HG03095 (cell line): ENCODE results near the gene GPR141.
"Not testable (repeated sequence)": the region's sequence is repeated elsewhere in the genome, so short reads cannot be mapped to it uniquely, and the experiment has no call there.

Experiments
- ATAC-seq: cut with Tn5 transposase; IDR thresholded peaks from one replicate; pipeline ENCODE4 v1.9.1; 2021; ENCODE audit warnings: moderate library complexity; ENCODE audit not compliant: unreplicated experiment

GPR141 gene

DNA sequence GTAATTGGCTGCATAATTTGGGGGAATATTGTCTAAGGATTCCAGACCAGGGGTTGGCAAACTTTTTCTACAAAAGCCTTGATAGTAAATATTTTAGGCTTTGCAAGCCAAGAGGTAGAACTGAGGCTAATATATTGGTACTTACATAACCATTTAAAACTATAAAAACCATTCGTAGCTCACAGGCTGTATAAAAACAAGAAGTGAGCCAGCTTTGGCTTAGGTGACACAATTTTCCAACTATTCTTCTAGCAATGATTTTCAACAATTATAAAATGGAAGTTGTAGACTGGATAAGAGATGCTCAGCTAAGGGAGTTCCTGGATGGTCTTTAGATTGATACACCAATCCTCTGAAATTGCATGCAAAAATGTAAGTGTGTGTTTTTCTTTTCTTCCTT, 1.4 kb downstream of the GPR141 start:
- ATAC-seq = no peak

DNA sequence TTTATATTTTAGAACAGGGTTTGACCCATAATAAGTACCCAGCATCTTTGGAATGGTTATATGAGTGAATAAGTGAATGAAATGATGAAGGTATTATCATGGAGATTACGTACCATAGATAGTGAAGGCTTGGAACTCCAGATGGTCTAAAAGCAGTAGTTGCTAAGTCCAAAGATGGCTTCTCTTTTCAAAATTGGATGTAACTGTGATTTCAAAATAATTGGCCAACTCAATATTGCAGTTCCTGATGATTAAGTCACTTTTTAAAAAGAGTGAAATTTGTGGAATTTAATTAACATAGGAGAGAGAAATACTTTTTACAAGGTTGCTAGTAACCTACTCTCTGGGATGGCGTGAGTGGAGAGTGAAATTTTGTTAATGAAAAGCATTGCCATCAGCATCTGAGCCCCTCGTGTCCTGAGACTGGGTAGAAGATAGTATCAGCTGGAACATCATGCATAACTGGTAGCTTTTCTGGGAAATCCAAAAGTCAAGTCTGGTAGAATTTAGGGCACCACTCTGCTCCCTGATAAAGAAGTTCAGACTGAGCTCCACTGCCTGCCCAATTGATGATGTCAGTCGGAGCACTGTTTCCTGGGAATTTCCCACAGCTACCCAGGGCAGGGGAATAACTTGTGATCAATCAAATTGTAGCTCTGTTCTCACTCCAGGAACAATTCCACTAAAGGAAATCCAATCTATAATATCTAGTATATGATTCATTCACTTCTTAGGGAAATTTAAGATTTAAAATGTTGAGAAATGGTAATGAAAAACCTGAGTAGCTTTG, 3.2 kb downstream of the GPR141 start:
- ATAC-seq = no peak

DNA sequence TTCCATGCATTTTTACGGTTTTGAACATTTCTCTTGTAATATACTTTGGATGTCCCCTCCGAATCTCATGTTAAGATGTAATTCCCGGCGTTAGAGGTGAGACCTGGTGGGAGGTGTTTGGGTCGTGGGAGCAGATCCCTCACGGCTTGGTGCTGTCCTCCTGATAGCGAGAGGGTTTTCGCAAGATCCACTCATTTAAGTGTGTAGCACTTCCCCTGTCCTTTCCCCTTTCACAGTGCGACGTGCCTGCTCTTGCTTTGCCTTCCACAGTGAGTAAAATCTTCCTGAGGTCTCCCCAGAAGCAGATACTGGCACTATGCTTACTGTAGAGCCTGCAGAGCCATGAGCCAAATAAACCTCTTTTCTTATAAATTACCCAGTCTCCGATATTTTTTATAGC, 6.6 kb downstream of the GPR141 start:
- no peak for ATAC-seq

DNA sequence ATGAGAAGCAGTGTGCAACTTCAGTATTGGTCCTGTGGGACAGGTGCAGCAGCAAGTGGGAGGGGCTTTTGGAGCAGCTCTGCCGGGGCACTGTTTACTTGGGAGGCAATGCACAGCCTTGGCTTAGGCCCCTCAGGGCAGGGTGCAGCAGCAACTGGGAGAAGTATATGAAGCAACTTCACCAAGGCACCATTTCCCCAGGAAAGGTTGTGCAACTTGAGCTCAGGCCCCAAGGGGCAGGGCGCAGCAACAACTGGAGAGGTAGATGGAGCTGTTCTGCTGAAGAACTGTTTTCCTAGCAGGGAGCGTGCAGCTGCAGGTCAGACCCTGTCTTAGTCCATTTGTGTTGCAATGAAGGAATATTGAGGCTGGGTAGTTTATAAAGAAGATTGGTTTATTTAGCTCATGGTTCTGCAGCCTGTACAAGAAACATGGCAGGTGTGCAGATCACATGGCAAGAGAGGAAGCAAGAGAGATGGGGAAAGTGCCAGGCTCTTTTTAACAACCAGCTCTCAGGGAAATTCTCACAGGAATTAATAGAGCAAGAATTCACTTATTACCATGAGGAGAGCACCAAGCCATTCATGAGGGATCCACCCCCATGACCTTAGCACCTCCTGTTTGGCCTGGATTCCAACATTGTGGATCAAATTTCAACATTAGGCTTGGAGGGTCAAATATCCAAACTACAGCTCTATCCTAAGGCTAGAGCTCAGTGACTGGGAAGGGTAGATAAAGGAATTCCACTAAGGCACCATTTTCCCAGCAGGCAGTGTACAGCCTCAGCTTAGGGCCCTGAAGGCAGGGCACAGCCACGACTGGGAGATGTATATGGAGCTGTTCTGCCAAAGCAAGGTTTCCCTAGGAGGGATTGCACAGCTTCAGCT, 10.9 kb downstream of the GPR141 start:
- ATAC-seq = no peak

DNA sequence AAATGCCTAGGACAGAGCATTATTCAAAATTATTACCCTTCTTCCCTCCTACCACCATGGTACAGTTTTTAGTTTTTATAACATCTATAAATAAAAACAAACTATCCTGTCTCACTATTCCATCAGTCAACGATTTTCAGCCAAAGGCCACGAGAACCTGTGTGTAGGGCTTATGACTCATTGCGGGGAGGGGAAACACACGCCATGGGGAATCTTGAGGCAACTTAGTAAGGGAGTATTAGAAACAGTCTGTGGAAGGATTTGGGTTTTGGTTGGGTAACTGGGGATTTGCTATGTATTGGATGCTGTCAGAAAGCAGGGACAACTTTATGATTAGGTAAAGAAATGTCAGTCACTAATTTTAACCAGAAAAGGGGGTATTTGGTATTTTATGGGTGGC, 14.7 kb downstream of the GPR141 start:
- ATAC-seq = no peak

DNA sequence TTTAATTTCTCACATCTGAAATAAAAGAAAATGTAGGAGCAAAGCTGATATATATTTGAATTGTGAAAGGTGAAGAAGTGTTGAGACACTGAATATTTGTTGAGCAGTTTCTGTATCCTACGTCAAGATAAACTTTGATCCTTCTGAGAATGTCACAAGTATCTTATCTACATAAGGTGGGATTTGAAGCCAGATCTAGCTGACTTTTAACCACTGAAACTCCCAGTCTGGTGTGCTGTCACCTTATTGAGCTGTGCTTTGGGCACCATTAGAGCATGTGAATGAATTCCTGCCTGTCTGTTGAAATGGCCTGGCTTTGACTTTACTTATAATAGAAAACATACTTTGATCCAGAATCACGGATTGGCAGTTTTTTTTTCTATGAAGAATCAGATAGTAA, 15.2 kb downstream of the GPR141 start:
- ATAC-seq = no peak

DNA sequence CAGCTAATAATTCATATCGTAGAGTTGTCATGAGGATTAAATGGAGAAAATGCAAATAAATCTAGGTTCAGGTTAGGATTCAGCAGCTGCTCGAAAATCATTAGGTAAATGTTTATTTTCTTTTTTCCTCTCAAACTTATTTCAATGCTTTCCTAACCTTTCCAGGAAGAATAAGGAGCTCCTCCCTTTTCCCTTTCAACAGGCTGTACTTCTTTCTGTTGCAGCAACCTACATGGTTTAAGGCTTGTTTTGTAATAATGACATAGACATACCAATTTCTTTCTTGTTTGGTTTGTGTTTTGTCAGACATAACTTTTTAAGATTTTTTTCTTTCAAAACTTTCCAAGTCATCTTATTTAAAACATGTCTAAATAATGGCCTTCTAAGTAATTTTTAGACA, 18.2 kb downstream of the GPR141 start:
- ATAC-seq = no peak

DNA sequence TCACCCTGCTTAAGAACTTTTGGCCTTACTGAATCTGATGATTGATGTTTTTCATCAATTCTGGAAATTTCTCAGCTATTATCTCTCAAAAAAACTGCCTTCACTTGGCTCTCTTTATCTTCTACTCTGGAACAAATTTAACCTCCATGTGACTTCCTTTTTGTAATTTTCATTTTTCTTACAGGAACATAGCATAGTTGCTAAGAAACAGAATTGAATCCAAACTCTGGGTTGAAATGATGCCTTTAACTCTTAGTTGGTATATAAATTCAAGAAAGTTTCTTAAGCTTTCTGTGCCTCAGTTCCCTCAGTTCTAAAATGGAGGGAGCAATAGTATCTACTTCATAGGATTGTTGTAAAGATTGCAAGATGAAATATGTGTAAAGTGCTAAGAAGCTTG, 19.8 kb downstream of the GPR141 start:
- ATAC-seq = no peak

DNA sequence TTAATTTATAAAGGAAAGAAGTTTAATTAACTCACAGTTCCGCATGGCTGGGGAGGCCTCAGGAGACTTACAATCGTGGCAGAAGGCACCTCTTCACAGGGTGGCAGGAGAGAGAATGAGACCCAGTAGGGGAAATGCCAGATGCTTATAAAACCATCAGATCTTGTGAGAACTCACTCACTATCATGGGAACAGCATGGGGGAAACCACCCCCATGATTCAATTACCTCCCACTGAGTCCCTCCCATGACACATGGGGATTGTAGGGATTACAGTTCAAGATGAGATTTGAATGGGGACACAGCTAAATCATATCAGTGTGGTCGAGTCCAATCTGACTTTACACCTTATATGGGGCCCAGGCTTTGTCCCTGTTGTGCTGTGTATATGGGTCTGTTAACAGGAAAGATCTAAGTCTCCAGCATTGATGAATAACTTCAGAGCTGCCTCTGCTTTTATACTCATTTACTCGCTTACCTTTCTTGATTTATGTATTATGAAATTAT, 20.8 kb downstream of the GPR141 start:
- ATAC-seq = not testable (repeated sequence)

DNA sequence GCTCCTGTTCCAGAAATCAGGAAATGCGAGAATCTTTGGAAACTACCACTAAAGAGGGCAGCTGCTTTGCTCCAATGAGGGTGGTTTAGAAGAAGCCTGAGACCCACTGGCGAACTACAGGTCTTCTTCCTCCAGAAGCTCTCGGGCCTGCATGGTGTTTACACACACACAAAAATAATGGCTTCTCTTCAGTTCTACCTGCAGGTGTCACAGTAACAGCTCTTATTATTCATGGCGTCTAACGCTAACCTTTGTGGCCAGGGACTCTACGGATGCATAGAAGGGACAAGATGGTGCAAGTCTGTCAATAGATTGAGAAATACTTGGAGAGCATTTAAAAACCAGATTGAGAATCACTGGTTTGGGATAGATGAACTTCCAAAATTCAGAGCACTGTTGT, 22.4 kb downstream of the GPR141 start:
- ATAC-seq = no peak

DNA sequence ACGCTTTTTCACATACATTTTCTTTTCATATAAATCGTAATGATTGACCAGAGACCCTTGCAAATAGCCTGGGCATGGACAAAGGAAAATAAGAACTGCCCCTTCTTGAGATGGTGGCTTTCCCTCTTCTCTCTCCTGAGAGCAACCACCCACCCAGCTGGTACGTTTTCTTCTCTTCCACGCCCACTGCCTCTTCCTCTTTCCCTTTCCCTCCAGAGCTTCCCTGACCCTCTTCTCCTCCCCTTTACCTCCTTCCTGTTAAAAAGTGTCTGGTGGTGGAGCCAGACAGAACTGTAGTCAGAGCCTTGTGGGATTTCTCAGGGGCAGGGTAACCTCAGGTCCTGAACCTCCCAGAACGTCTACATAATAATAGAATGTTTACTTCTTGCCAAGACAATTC, 23.2 kb downstream of the GPR141 start:
- ATAC-seq = no peak

DNA sequence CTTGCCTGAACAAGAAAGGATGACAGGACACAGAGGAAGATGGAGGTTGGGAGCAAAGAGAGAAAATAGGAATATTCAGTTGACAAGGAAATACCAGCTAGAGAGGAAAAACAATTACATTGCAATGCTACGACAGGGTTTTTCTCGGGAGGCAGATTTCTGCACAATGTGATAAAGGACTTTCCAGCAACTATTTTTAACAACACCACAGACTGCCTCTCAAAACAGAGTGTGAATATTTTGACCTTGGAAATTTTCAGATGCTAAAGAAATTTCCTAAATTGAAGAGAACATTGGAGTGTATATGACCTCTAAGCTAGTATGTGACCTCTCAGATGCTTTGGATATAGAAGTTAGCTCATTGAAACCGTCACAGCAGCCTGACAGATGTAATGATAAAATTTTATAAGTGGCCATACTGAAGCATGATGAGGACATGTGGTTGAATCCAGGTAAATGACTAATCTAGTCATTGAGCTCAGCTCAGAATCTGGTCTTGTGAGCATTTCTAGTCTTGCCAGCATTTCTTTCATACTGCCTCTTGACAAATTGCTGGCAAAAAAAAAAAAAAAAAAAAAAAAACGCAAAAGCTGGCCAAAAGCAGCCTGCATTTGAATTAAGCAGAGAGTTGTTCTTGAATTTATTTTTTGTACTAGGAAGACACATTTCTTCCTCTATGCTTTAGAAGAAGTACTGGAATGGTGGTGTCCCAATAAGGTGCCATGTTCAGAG, 24.4 kb downstream of the GPR141 start:
- no peak for ATAC-seq

DNA sequence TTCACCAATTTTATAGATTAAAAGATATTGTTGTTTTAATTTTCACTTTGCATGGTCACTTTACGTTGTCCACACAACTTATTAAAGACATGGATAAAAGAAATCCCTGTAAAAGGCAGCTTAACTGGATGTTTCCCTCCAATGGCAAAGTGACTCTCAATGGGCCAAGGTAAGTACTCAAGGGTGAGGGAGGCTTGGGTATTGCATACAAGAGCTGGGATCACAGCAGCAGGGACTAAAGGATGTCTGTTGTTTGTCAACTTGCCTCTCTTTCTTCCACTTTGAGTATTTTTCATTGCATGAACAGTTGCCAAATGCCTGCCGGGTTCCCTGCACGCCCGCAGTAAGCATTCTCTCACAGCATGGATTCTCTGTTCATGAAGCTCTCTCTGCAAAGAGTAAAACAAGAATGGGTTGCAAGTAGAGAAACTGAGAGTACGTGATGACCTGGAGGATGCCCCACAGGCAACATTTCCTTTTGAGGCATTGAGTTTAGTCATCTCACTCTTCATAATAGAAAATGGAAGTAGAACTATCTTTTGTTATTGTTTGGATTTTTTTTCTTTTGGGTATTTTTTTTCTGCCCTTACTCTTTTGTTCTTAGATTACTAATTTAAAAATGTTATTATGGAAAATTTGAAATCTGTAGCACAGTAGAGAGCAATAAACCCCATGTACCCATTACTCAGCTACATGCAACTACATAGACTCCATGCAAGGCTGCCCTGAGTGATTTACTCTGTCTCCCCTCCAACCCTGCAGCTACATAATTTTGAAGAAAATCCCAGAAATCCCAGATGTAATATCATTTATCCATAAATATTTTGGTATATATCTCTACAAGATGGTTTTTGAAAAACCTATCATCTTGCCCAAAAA, 26.3 kb downstream of the GPR141 start:
- peak; percentile 99 for ATAC-seq

DNA sequence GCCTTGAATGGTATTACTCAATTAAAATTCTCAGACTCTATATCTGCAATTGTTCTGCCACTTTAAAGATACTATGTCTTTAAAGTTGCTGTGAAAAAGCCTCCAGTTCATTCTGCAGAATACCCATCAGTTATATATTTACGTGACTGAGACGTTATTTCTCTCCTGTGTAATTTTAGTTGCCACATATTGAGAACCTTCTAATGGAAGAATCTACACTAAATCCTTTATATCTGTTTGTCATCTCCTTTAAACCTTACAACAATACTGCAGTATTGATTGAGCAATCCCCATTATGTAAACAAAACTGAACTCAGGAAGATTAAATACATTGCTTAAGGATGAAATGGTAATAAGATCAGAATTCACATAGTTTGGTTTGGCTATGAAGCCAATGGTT, 30.0 kb downstream of the GPR141 start:
- no peak for ATAC-seq

DNA sequence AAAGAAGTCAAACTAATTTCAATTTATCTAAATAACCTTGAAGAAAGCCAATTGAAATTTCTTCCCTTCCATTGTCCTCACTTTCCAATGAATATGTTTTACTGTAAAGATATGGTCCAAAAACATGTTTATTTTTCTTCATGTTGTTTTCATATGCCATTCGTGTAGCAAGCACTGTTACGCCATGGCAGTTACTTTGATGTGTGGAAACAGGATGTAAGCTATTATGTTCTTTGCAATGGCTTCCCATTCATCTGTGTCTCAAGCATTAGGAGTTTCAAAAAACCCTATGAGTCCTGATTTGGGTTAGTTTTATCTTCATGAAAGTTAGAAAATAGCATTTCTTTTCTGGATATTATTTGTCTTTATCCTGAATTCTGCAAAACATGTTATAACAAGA, 31.0 kb downstream of the GPR141 start:
- no peak for ATAC-seq

DNA sequence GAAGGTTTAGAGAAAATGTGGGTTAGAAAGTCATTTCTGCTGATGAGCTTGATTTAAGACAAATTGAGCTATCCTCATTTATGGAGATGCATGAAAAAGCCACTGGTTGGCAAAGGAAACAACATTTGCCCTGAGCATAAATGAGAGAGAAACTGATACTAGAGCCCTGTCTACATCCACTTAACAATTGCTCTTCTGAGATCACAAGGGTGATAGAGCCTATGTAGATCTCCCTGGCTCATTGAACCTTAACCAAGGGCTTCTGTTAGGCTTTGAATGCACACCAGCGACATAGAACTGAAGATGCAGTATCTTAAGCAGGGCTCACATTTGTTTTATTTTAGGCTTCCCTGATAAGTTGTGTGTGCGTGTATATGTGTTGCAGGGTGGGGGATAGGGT, 35.0 kb downstream of the GPR141 start:
- ATAC-seq = peak; percentile 38

DNA sequence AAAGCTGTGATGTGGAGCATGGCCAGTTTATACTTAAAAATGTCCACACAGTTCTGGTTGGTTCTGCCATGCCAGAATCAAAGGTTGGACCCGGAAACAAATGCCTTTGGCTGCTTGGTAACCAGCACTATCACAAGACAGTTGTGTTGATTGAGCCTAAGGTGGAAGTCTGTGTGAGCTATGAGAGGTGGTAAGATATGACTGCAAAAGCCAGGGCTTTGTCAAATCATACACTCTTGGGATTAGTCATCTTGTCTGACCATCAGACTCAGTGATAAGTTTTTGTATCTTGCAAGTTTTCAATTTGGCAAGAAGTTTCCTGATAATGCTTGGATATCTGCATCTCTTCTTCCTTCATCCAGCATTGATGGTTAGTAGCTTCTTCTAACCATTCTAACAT, 35.5 kb downstream of the GPR141 start:
- ATAC-seq = peak; percentile 94

DNA sequence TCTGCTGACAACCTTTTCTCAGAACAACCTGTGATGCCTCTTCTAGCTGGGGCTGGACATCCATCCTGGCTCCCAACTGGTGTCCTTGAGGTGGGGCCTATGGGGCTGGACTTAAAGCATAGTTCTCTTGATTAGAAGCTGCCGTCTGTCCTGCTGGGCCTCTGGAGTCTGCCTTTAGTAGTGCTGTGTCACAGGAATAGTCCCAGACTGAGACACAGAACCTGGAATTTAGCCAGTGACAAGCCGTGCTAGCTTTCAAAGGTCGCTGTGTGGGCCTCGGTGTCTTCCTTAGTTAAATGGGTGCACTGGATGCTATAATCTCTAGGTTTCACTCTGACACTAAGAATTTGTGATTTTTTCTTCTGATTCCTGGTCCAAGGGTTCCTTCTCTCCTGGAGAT, 41.2 kb downstream of the GPR141 start:
- ATAC-seq = no peak

DNA sequence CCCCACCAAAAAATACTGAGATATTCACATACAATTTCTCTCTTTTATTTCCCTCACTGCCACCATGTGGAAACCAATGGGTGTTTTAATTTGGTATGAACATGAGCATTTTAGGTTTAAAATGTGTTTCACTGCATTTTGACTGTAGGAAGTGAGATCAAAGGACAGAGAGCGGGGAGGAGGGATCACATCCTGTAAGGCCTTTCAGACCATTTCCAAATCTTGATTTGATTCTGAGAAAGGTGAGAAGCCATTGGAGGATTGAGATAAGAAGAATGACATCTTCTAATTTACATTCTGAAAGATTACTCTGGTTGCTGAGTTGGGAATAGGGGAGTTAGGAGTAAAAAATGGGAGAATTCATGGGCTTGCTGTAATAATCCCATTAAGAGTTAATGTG, 42.5 kb downstream of the GPR141 start:
- ATAC-seq = no peak

DNA sequence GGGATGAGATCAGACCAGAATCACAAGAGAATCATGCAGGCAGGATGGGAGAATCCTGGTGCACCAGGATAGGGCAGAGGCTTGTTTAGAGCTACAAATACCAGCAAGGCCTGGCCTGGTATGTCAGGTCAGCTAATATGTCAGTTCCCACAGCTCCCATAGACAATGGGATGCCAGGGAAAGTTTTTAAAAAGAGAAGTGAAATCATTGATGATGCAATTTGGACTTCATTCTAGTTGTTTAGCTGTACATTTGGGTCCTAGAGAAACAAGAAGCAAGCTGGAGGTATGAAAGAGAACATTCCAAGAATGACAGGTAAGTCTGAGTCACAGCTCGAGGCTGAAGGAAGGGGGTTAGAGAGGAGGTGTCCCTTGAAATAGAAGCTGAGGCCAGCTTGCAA, 45.2 kb downstream of the GPR141 start:
- no peak for ATAC-seq
